HepG2 (cell line): ENCODE results near the gene VAPA. TPM values are rescaled to one million over a fixed set of nuclear protein-coding genes. Genes with fewer than 3 reads are reported as not detected.

Experiments used
- ATAC-seq: fragments of 200-7000 bp; cut with Tn5 transposase; 3 replicates; pipeline ENCODE4 v1.9.1; 2020; ENCODE audit warnings: mild to moderate bottlenecking, moderate library complexity
- BruUV-seq: library from RNA; stranded (reverse); fragments of 400-500 nt; replicated peaks from 2 replicates; lab custom pipeline; 2021; lab: Mats Ljungman, UMichigan
- CTCF ChIA-PET: fragments of 300-600 bp; formaldehyde crosslinking; extraction: SDS; loops from one replicate; lab custom pipeline; 2021; ENCODE audit warnings: low total read pairs, inconsistent platforms, low intra/inter-chr PET ratio; lab: Yijun Ruan, JAX
- POLR2A ChIA-PET: fragments of 350-600 bp; sonication (Branson Sonifier 250); formaldehyde crosslinking; loops from one replicate; lab custom pipeline; 2020; ENCODE audit warnings: antibody characterized with exemption, inconsistent platforms; lab: Yijun Ruan, JAX
- DNase-seq: peaks from one replicate; pipeline ENCODE4 v3.0.0-alpha.2; 2015; ENCODE audit warnings: low spot score
- FAIRE-seq: peaks from 3 replicates; lab custom pipeline; 2011; peaks lifted over from hg19 to GRCh38; lab: Jason Lieb, UNC
- H2AFZ ChIP-seq: one replicate; pipeline ENCODE4 v1.6.1; 2011; ENCODE audit warnings: low read length, inconsistent platforms
- H3K27ac ChIP-seq: fragments of 300-600 bp; 3 replicates; pipeline ENCODE4 v1.8.0; 2011; ENCODE audit warnings: mixed run types, mild to moderate bottlenecking, mixed read lengths, low read length, inconsistent platforms; ENCODE audit not compliant: insufficient read depth; ENCODE audit errors: extremely low read length
- H3K27me3 ChIP-seq, 2 experiments: fragments of 200-600 bp in 1 of 2; 2 replicates in 1 of 2; 3 replicates in 1 of 2; pipeline versions ENCODE4 v1.6.0 to v1.8.0; 2011; ENCODE audit warnings: low read length in 2 of 2, mild to moderate bottlenecking in 2 of 2, moderate library complexity in 2 of 2, inconsistent platforms in 1 of 2; ENCODE audit not compliant: insufficient read depth in 2 of 2, control insufficient read depth in 1 of 2
- H3K36me3 ChIP-seq, 2 experiments: fragments of 200-600 bp in 1 of 2; replicated peaks in 1 of 2; 2 replicates in 1 of 2; 3 replicates in 1 of 2; pipeline versions ENCODE4 v1.5.1 to v1.8.0; 2011; ENCODE audit warnings: low read length in 2 of 2, inconsistent platforms in 1 of 2; ENCODE audit not compliant: insufficient read depth in 2 of 2, control insufficient read depth in 1 of 2
- H3K4me1 ChIP-seq: 2 replicates; pipeline ENCODE4 v1.5.1; 2012; ENCODE audit warnings: low read length, inconsistent platforms; ENCODE audit not compliant: insufficient read depth
- H3K4me2 ChIP-seq: 2 replicates; pipeline ENCODE4 v1.6.0; 2011; ENCODE audit warnings: low read depth, low read length, inconsistent platforms
- H3K4me3 ChIP-seq, 3 experiments: fragments of 200-600 bp in 1 of 3; sonication (generic), shearing (Covaris generic) in 1 of 3; replicated peaks in 1 of 3; 2 replicates each; pipeline ENCODE4 v1.5.1; 2011 to 2016; ENCODE audit warnings: low read length in 3 of 3, inconsistent platforms in 2 of 3, low read depth in 2 of 3, mild to moderate bottlenecking in 2 of 3, control low read depth in 1 of 3, mixed read lengths in 1 of 3; ENCODE audit not compliant: insufficient read depth in 1 of 3
- H3K79me2 ChIP-seq: one replicate; pipeline ENCODE4 v1.6.1; 2011; ENCODE audit warnings: low read length, inconsistent platforms; ENCODE audit not compliant: insufficient read depth
- H3K9ac ChIP-seq: 2 replicates; pipeline ENCODE4 v1.6.0; 2011; ENCODE audit warnings: mild to moderate bottlenecking, low read depth, low read length, inconsistent platforms; ENCODE audit not compliant: insufficient read depth
- H3K9me3 ChIP-seq: 2 replicates; pipeline ENCODE4 v1.5.1; 2012; ENCODE audit warnings: mild to moderate bottlenecking, low read length
- H4K20me1 ChIP-seq: 2 replicates; pipeline ENCODE4 v1.6.0; 2011; ENCODE audit warnings: inconsistent platforms, mild to moderate bottlenecking, low read length, moderate library complexity; ENCODE audit not compliant: insufficient read depth
- HOXD1 ChIP-seq: sonication (generic); formaldehyde crosslinking; IDR thresholded peaks from 2 replicates; pipeline ENCODE4 v1.5.0; 2020; ENCODE audit warnings: missing genetic modification reagents
- PTBP1 ChIP-seq: fragments of 200-400 bp; formaldehyde crosslinking; IDR thresholded peaks from 2 replicates; pipeline ENCODE4 v1.6.1; 2018; ENCODE audit warnings: low read length, low read depth; ENCODE audit not compliant: poor library complexity, severe bottlenecking
- RBAK ChIP-seq: sonication (generic); formaldehyde crosslinking; IDR thresholded peaks from 2 replicates; pipeline ENCODE4 v1.5.1; 2020; ENCODE audit warnings: mild to moderate bottlenecking, missing genetic modification reagents
- ZHX2 ChIP-seq, 2 experiments: sonication (generic) in 1 of 2; formaldehyde crosslinking in 1 of 2; IDR thresholded peaks; 2 replicates each; pipeline versions ENCODE4 v1.6.1 to v1.9.0; 2014 to 2022; ENCODE audit warnings: antibody characterized with exemption in 1 of 2, borderline replicate concordance in 1 of 2, inconsistent platforms in 1 of 2, low read depth in 1 of 2, missing genetic modification reagents in 1 of 2
- ZNF136 ChIP-seq: sonication (generic); formaldehyde crosslinking; IDR thresholded peaks from 2 replicates; pipeline ENCODE4 v1.8.1; 2022; ENCODE audit warnings: low read depth, mild to moderate bottlenecking, moderate library complexity, missing genetic modification reagents
- ZNF205 ChIP-seq: IDR thresholded peaks from 2 replicates; pipeline ENCODE4 v1.6.1; 2018; ENCODE audit warnings: missing biosample characterization, missing genetic modification reagents
- ZNF282 ChIP-seq: fragments of 450-650 bp; IDR thresholded peaks from 2 replicates; pipeline ENCODE4 v1.6.1; 2018; ENCODE audit not compliant: partially characterized antibody
- ZNF766 ChIP-seq: sonication (generic); formaldehyde crosslinking; IDR thresholded peaks from 2 replicates; pipeline ENCODE4 v1.5.0; 2020; ENCODE audit warnings: missing genetic modification reagents, borderline replicate concordance
- ZNF777 ChIP-seq: sonication (generic); formaldehyde crosslinking; IDR thresholded peaks from 2 replicates; pipeline ENCODE4 v1.4.0; 2020; ENCODE audit warnings: missing genetic modification reagents
- WGBS: methylation state at CpG from one replicate; pipeline ENCODE4 v1.1.6; 2017; ENCODE audit warnings: low lambda C conversion rate; 5-methylcytosine and 5-hydroxymethylcytosine counted together
- in situ Hi-C: cut with HindIII; loops from 2 replicates; pipeline ENCODE4 v1.10.0; 2017; ENCODE audit warnings: low pct_unique_long_range_greater_than_20kb; ENCODE audit not compliant: extremely low pct_ligation_motif_present
- intact Hi-C: fragments of 100-400 bp; cut with micrococcal nuclease; formaldehyde crosslinking; loops from one replicate; pipeline ENCODE4 v1.10.0; 2022; ENCODE audit not compliant: unreplicated experiment
- polyA plus RNA-seq, 8 experiments: library from polyadenylated mRNA; depleted of rRNA in 3 of 8; stranded (reverse) in 7 of 8; unstranded in 1 of 8; fragments of >200 nt; fragmentation: Illumina TruSeq in 4 of 8; extraction: Trizol in 4 of 8; gene quantifications; 2 replicates each; pipeline versions ENCODE4 v1.2.1 to v1.2.3, GENCODE V29; 2011 to 2016; ENCODE audit warnings: low read depth in 4 of 8, missing spikeins in 1 of 8, mixed read lengths in 1 of 8; ENCODE audit not compliant: insufficient read depth in 1 of 8
- total RNA-seq, 5 experiments: library from RNA; depleted of rRNA; stranded (reverse); fragments of >200 nt; fragmentation: Illumina TruSeq; extraction: Trizol; gene quantifications; 2 replicates each; pipeline ENCODE4 v1.2.3, GENCODE V29; 2016; ENCODE audit warnings: low read depth in 1 of 5
- TF ChIP-seq, protein P1 (sequence below), 2 experiments: fragments of 450-650 bp in 1 of 2; sonication (generic) in 1 of 2; formaldehyde crosslinking; IDR thresholded peaks; 2 replicates each; pipeline versions ENCODE4 v1.5.0 to v1.8.0; 2020 to 2022; ENCODE audit warnings: mild to moderate bottlenecking in 1 of 2, missing genetic modification reagents in 1 of 2

The VAPA gene
- total and polyA plus RNA-seq, 2 of the 13 experiments (the other 11 are each of a cell fraction or from before 2014, with no cell fraction given), result 167 to 294 TPM

GRCh38 chr18:9913151-9913525 is 678 bp upstream of the VAPA start:
- CTCF ChIA-PET, result no interaction called here
- Histone ChIP-seq H3K36me3 (no peaks in the 10 kb centered on the region), H3K9me3 (no peaks in the 10 kb centered on the region), H2AFZ (peak overlapping the region; percentile 83), H3K9ac (peak overlapping the region; percentile 97), H4K20me1 (peaks cover 34% of the 10 kb centered on the region), H3K27ac (peak overlapping the region; percentile 96), H3K27me3 (no peaks in the 10 kb centered on the region; a peak in 1 of 5 replicates), H3K79me2 (peaks cover 40% of the 10 kb centered on the region), H3K4me2 (peak overlapping the region; percentile 89), H3K4me1 (peaks cover 31% of the 10 kb centered on the region), H3K4me3 (peak overlapping the region; percentile 81 to 98 (median 96))
- peak; percentile 25 for ATAC-seq
- BruUV-seq, result TSS peak; percentile 80
- 7% methylated on average over 12 of the region's 12 CpGs for WGBS
- POLR2A ChIA-PET, result interaction anchor here (1.0 to 2.9 kb wide), 15 partner anchors 9 to 338 kb away, joined by 3 to 25 read pairs (median 4); no protein-coding TSS in a partner anchor
- FAIRE-seq, result no peak
- intact Hi-C loops, result loop anchor here (2.0 to 5.0 kb wide), 2 partner anchors 38 to 301 kb away; partner anchors contain the start of gene PPP4R1
- TF ChIP-seq HOXD1, result 0 out of 2 replicates have a peak, but pooled peaks have one; percentile 6
- 0 out of 2 replicates have a peak, but pooled peaks have one; percentile 22 for TF ChIP-seq ZNF205 (CRISPR knock-in tag)
- TF ChIP-seq PTBP1, result no peak
- no peak for TF ChIP-seq ZNF766 (CRISPR knock-in tag)
- no peak for TF ChIP-seq RBAK (CRISPR knock-in tag)
- no peak for TF ChIP-seq ZNF777 (CRISPR knock-in tag)
- TF ChIP-seq ZHX2 (IDR thresholded peaks at IDR 0.05; ENCODE audit: low read depth), result no peak
- TF ChIP-seq ZHX2 (CRISPR knock-in tag; IDR thresholded peaks at IDR 0.05; ENCODE audit: borderline replicate concordance), result no peak
- TF ChIP-seq ZNF136 (CRISPR knock-in tag), result no peak
- no peak for TF ChIP-seq ZNF282
- TF ChIP-seq, protein P1, sequence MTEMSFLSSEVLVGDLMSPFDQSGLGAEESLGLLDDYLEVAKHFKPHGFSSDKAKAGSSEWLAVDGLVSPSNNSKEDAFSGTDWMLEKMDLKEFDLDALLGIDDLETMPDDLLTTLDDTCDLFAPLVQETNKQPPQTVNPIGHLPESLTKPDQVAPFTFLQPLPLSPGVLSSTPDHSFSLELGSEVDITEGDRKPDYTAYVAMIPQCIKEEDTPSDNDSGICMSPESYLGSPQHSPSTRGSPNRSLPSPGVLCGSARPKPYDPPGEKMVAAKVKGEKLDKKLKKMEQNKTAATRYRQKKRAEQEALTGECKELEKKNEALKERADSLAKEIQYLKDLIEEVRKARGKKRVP (CRISPR knock-in tag; IDR thresholded peaks at IDR 0.05), result no peak
- no peak for DNase-seq
- in situ Hi-C loops, result no loop called here
